Thyroid gland (tissue), 4 donors: Measurements from ENCODE around the gene OSCAR. TPM values are rescaled to one million over a fixed set of nuclear protein-coding genes. Genes with fewer than 3 reads are reported as not detected.

Experiments used
- DNase-seq, 2 donors: peaks; one replicate each; pipeline ENCODE4 v3.0.0-alpha.2; 2019
- H3K27ac ChIP-seq, 3 donors: fragments of 200-600 bp; sonication (generic); 1 replicate in 2 of 3; 2 replicates in 1 of 3; pipeline ENCODE4 v1.5.1; 2016 to 2019; ENCODE audit warnings: mild to moderate bottlenecking in 1 of 3, moderate library complexity in 1 of 3
- H3K27me3 ChIP-seq: fragments of 200-600 bp; sonication (generic); one replicate; pipeline ENCODE4 v1.5.1; 2019
- H3K36me3 ChIP-seq, 2 donors: fragments of 200-600 bp; sonication (generic); one replicate each; pipeline ENCODE4 v1.5.1; 2016 to 2019
- H3K4me1 ChIP-seq, 2 donors: fragments of 200-600 bp; sonication (generic); one replicate each; pipeline ENCODE4 v1.5.1; 2017 to 2019
- H3K4me3 ChIP-seq, 3 donors: fragments of 200-600 bp; sonication (generic); replicated peaks in 1 of 3; 1 replicate in 2 of 3; 2 replicates in 1 of 3; pipeline ENCODE4 v1.5.1; 2016; ENCODE audit warnings: mild to moderate bottlenecking in 1 of 3
- H3K9me3 ChIP-seq: fragments of 200-600 bp; sonication (generic); one replicate; pipeline ENCODE4 v1.5.1; 2017
- CTCF ChIP-seq, 6 experiments: fragments of 200-600 bp in 3 of 6; fragments of 450-650 bp in 3 of 6; sonication (generic) in 3 of 6; IDR thresholded peaks; one replicate each; pipeline ENCODE4 v1.5.1; 2016 to 2019; ENCODE audit warnings: antibody characterized with exemption in 6 of 6, mild to moderate bottlenecking in 2 of 6, inconsistent platforms in 1 of 6, moderate library complexity in 1 of 6
- POLR2A ChIP-seq, 2 donors: fragments of 450-650 bp; IDR thresholded peaks; one replicate each; pipeline ENCODE4 v1.6.1; 2017; ENCODE audit warnings: antibody characterized with exemption in 2 of 2, mild to moderate bottlenecking in 2 of 2, moderate library complexity in 1 of 2
- WGBS, 2 donors: methylation state at CpG; one replicate each; pipeline ENCODE4 v1.1.5; 2017; 5-methylcytosine and 5-hydroxymethylcytosine counted together
- intact Hi-C: fragments of 100-400 bp; cut with DNase I; formaldehyde crosslinking; loops from one replicate; pipeline ENCODE4 v1.15.1; 2023
- total RNA-seq, 4 donors: library from RNA; depleted of rRNA; stranded (reverse); fragments of >200 nt; gene quantifications; one replicate each; pipeline ENCODE4 v1.2.3, GENCODE V29; 2016

Gene OSCAR
- total RNA-seq, 4 donors from 2014 or later, result 0.39 to 1.1 (median 0.96) TPM; not detected in 1

GRCh38 chr19:54047616-54048015 lies 53.0 kb downstream of the OSCAR start:
- WGBS, 2 donors, result 82 to 84% methylated on average over 4 of the region's 4 CpGs
- no peak for TF ChIP-seq POLR2A (IDR thresholded peaks at IDR 0.05)
- no peak for TF ChIP-seq CTCF (IDR thresholded peaks at IDR 0.05)

DNA sequence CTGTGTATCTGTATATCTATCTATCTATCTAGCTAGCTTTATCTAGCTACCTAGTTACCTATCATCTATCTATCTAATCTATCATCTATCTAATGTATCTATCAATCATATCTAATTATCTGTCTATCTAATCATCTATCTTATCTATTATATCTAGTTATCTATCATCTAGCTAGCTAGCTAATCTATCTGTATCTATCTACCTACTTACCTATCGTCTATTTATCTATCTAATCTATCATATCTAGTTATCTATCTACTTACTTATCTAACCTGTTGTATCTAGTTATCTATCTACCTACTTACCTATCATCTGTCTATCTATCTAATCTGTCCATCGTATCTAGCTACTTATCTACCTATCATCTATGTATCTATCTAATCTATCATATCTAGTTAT lies 54.8 kb downstream of the OSCAR start:
- no peaks in the 10 kb centered on the region for H3K36me3 ChIP-seq
- H3K9me3 ChIP-seq, result no peaks in the 10 kb centered on the region
- DNase-seq, result no peak
- WGBS, 2 donors, result 73 to 82% methylated on average over 2 of the region's 2 CpGs
- no peak overlapping the region for H3K27ac ChIP-seq
- intact Hi-C loops, result no loop called here
- H3K27me3 ChIP-seq, result no peaks in the 10 kb centered on the region
- no peak for TF ChIP-seq CTCF (IDR thresholded peaks at IDR 0.05)
- TF ChIP-seq POLR2A (IDR thresholded peaks at IDR 0.05), result no peak
- no peaks in the 10 kb centered on the region for H3K4me1 ChIP-seq
- no peak overlapping the region for H3K4me3 ChIP-seq

More at GRCh38 chr19:54047616-54048015, 53.0 kb downstream of the OSCAR start:
- intact Hi-C loops, result no loop called here
- no peak for DNase-seq
- no peaks in the 10 kb centered on the region for H3K4me1 ChIP-seq
- H3K9me3 ChIP-seq, result no peaks in the 10 kb centered on the region
- no peak overlapping the region for H3K27ac ChIP-seq
- no peaks in the 10 kb centered on the region for H3K36me3 ChIP-seq
- no peaks in the 10 kb centered on the region for H3K27me3 ChIP-seq
- H3K4me3 ChIP-seq, result no peak overlapping the region

Other genes starting within 250 kb of the OSCAR start
- gene MYADM, start 232.9 kb downstream of the OSCAR start, total RNA-seq, result 10 to 100 TPM; 16.4 to 37.8 (median 21.8) TPM
- gene PRKCG, start 218.6 kb downstream of the OSCAR start, total RNA-seq, result not detected
- gene CACNG7, start 191.5 kb downstream of the OSCAR start, total RNA-seq, result not detected
- gene CACNG8, start 137.9 kb downstream of the OSCAR start, total RNA-seq, result not detected
- not detected for gene CACNG6, start 109.2 kb downstream of the OSCAR start, total RNA-seq
- not detected for gene VSTM1, start 36.9 kb downstream of the OSCAR start, total RNA-seq
- gene TARM1, start 19.4 kb downstream of the OSCAR start, total RNA-seq, result not detected
- 100 to 1,000 TPM in 1 of 4 donors, 10 to 100 TPM in 3; 17.7 to 100 (median 52.7) TPM for gene NDUFA3, start 2.1 kb upstream of the OSCAR start, total RNA-seq
- gene TFPT, start 14.9 kb upstream of the OSCAR start, total RNA-seq, result 10 to 100 TPM in 3 of 4 donors, 1 to 10 TPM in 1; 7.7 to 17.9 (median 13.5) TPM
- gene PRPF31, start 15.0 kb upstream of the OSCAR start, total RNA-seq, result 10 to 100 TPM; 53.6 to 66.7 (median 57.1) TPM
- 10 to 100 TPM; 22.4 to 30.3 (median 29.8) TPM for gene CNOT3, start 37.0 kb upstream of the OSCAR start, total RNA-seq
- 10 to 100 TPM in 1 of 4 donors, 1 to 10 TPM in 3; 6.3 to 14.5 (median 8.2) TPM for gene LENG1, start 58.9 kb upstream of the OSCAR start, total RNA-seq
- gene TMC4, start 72.4 kb upstream of the OSCAR start, total RNA-seq, result 10 to 100 TPM; 42.6 to 91.7 (median 68.5) TPM
- gene MBOAT7, start 88.8 kb upstream of the OSCAR start, total RNA-seq, result 100 to 1,000 TPM in 1 of 4 donors, 10 to 100 TPM in 3; 47.3 to 101 (median 69.0) TPM
- gene TSEN34, start 90.5 kb upstream of the OSCAR start, total RNA-seq, result 100 to 1,000 TPM in 1 of 4 donors, 10 to 100 TPM in 3; 58.1 to 102 (median 82.0) TPM
- 1,000 to 10,000 TPM; 1,847 to 2,152 (median 2,039) TPM for gene RPS9, start 100.1 kb upstream of the OSCAR start, total RNA-seq
- 10 to 100 TPM in 2 of 4 donors, 1 to 10 TPM in 1, under 1 TPM in 1; 0.56 to 16.1 (median 10.1) TPM for gene LILRB3, start 122.2 kb upstream of the OSCAR start, total RNA-seq
- gene LILRA6, start 142.0 kb upstream of the OSCAR start, total RNA-seq, result 1 to 10 TPM in 2 of 4 donors, under 1 TPM in 1, not detected in 1; 0.46 to 1.6 (median 1.1) TPM
- 10 to 100 TPM in 1 of 4 donors, 1 to 10 TPM in 3; 2.0 to 11.4 (median 5.9) TPM for gene LILRB5, start 156.5 kb upstream of the OSCAR start, total RNA-seq
- gene LILRB2, start 180.3 kb upstream of the OSCAR start, total RNA-seq, result 1 to 10 TPM in 2 of 4 donors, under 1 TPM in 2; 0.67 to 2.0 (median 1.1) TPM
- under 1 TPM in 2 of 4 donors, not detected in 2; 0.45 to 0.81 TPM for gene LILRA5, start 212.4 kb upstream of the OSCAR start, total RNA-seq
- gene LILRA4, start 238.4 kb upstream of the OSCAR start, total RNA-seq, result not detected